Suprapubic skin (tissue), 4 donors: ENCODE results near the gene ALOXE3. TPM values are rescaled to one million over a fixed set of nuclear protein-coding genes. Genes with fewer than 3 reads are reported as not detected.

Source experiments
- DNase-seq, 2 donors: peaks; one replicate each; pipeline ENCODE4 v3.0.0-alpha.2; 2019; ENCODE audit warnings: low spot score in 2 of 2
- H3K27ac ChIP-seq: fragments of 200-600 bp; sonication (generic); one replicate; pipeline ENCODE4 v1.5.1; 2019
- H3K27me3 ChIP-seq: fragments of 200-600 bp; sonication (generic); one replicate; pipeline ENCODE4 v1.5.1; 2019
- H3K36me3 ChIP-seq: fragments of 200-600 bp; sonication (generic); one replicate; pipeline ENCODE4 v1.5.1; 2019
- H3K4me1 ChIP-seq: fragments of 200-600 bp; sonication (generic); one replicate; pipeline ENCODE4 v1.5.1; 2019
- H3K4me3 ChIP-seq: fragments of 200-600 bp; sonication (generic); one replicate; pipeline ENCODE4 v1.5.1; 2019; ENCODE audit warnings: mild to moderate bottlenecking
- H3K9me3 ChIP-seq: fragments of 200-600 bp; sonication (generic); one replicate; pipeline ENCODE4 v1.5.1; 2019
- CTCF ChIP-seq, 2 donors: fragments of 200-600 bp in 1 of 2; fragments of 450-650 bp in 1 of 2; sonication (generic) in 1 of 2; IDR thresholded peaks; one replicate each; pipeline ENCODE4 v1.5.1; 2016 to 2019; ENCODE audit warnings: antibody characterized with exemption in 2 of 2, mild to moderate bottlenecking in 1 of 2, moderate library complexity in 1 of 2
- EP300 ChIP-seq: sonication (generic); formaldehyde crosslinking; IDR thresholded peaks from one replicate; pipeline ENCODE4 v1.6.1; 2017; ENCODE audit warnings: antibody characterized with exemption
- POLR2A ChIP-seq, 2 donors: fragments of 450-650 bp; IDR thresholded peaks; one replicate each; pipeline ENCODE4 v1.6.1; 2017; ENCODE audit warnings: antibody characterized with exemption in 2 of 2, mild to moderate bottlenecking in 2 of 2, moderate library complexity in 2 of 2
- POLR2AphosphoS5 ChIP-seq, 3 donors: sonication (generic); formaldehyde crosslinking; IDR thresholded peaks; one replicate each; pipeline ENCODE4 v1.6.1; 2017; ENCODE audit warnings: antibody characterized with exemption in 3 of 3
- WGBS: methylation state at CpG from one replicate; pipeline ENCODE4 v1.1.5; 2018; 5-methylcytosine and 5-hydroxymethylcytosine counted together
- total RNA-seq, 4 donors: library from RNA; depleted of rRNA; stranded (reverse); fragments of >200 nt; gene quantifications; one replicate each; pipeline ENCODE4 v1.1.0, GENCODE V29; 2016

Gene ALOXE3
- total RNA-seq, 4 donors from 2014 or later, result 44.5 to 95.3 (median 69.9) TPM

DNA sequence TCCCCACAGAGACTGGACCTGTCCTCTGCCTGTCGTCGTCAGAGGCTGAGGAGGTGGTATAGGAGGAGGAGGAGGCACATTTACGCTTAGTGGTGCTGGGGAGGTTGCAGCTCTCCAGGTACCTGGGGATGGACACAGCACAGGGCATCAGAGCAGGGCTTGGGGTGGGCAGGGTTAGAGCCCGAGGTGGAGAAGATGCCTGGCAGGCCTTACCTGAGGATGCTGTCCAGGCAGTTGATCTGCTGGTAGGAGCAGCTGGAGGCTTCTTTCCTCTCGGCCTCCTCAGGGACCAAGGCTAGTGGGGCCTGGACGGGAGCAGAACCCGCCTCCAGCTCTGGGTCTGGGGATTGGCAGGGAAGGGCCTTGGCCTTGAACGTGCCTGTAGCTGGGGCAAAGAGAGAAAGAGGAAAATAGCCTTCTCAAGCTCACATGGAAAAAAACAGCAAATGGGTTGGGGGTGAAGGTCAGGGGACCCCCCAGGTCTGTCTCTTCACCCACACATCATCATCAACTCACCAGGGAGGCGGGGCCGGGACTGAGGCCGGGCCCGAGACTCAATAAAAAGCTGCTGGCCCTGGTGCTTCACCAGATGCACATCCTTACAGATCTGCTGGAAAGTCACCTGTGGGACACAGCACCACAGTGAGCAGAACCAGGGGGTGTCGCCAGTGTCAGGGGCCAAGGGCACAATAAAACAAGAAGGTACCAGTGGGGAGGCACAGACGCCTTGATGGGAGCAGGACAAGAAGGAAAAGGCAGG, 28.2 kb upstream of the ALOXE3 start:
- Histone ChIP-seq H3K4me1 (peaks cover 44% of the 10 kb centered on the region), H3K4me3 (no peak overlapping the region), H3K9me3 (no peaks in the 10 kb centered on the region), H3K27ac (no peak overlapping the region), H3K36me3 (peaks cover 97% of the 10 kb centered on the region), H3K27me3 (no peaks in the 10 kb centered on the region)
- no peak for TF ChIP-seq POLR2AphosphoS5 (IDR thresholded peaks at IDR 0.05)
- TF ChIP-seq POLR2A (IDR thresholded peaks at IDR 0.05), result no peak
- TF ChIP-seq CTCF (IDR thresholded peaks at IDR 0.05), result no peak
- TF ChIP-seq EP300, result no peak
- WGBS, result 91% methylated on average over 14 of the region's 14 CpGs
- peak in 1 of 2 donors; percentile 67 for DNase-seq

GRCh38 chr17:8145811-8146210, 27.5 kb upstream of the ALOXE3 start:
- no peak overlapping the region for H3K4me3 ChIP-seq
- TF ChIP-seq CTCF (IDR thresholded peaks at IDR 0.05), result no peak
- no peak for TF ChIP-seq POLR2A (IDR thresholded peaks at IDR 0.05)
- TF ChIP-seq EP300, result no peak
- no peak for TF ChIP-seq POLR2AphosphoS5 (IDR thresholded peaks at IDR 0.05)
- no peaks in the 10 kb centered on the region for H3K27me3 ChIP-seq
- no peaks in the 10 kb centered on the region for H3K9me3 ChIP-seq
- peaks cover 39% of the 10 kb centered on the region for H3K4me1 ChIP-seq
- WGBS, result 90% methylated on average over 9 of the region's 12 CpGs
- peak in 1 of 2 donors; percentile 67 for DNase-seq
- H3K27ac ChIP-seq, result no peak overlapping the region
- H3K36me3 ChIP-seq, result peaks cover 100% of the 10 kb centered on the region

GRCh38 chr17:8144401-8145231, 26.3 kb upstream of the ALOXE3 start:
- Histone ChIP-seq H3K4me1 (peaks cover 37% of the 10 kb centered on the region), H3K9me3 (no peaks in the 10 kb centered on the region), H3K27me3 (no peaks in the 10 kb centered on the region), H3K4me3 (no peak overlapping the region), H3K36me3 (peaks cover 100% of the 10 kb centered on the region), H3K27ac (no peak overlapping the region)
- TF ChIP-seq POLR2AphosphoS5 (IDR thresholded peaks at IDR 0.05) (no peak), POLR2A (IDR thresholded peaks at IDR 0.05) (no peak), EP300 (no peak), CTCF (IDR thresholded peaks at IDR 0.05) (no peak)
- DNase-seq, result peak in 1 of 2 donors; percentile 63
- WGBS, result 71% methylated on average over 6 of the region's 15 CpGs

GRCh38 chr17:8143581-8144400, 25.5 kb upstream of the ALOXE3 start:
- H3K27me3 ChIP-seq, result no peaks in the 10 kb centered on the region
- no peak overlapping the region for H3K27ac ChIP-seq
- H3K9me3 ChIP-seq, result no peaks in the 10 kb centered on the region
- no peak overlapping the region for H3K4me3 ChIP-seq
- H3K4me1 ChIP-seq, result peaks cover 39% of the 10 kb centered on the region
- TF ChIP-seq EP300 (no peak), POLR2A (IDR thresholded peaks at IDR 0.05) (no peak), POLR2AphosphoS5 (IDR thresholded peaks at IDR 0.05) (no peak), CTCF (IDR thresholded peaks at IDR 0.05) (no peak)
- WGBS, result 89% methylated on average over 21 of the region's 22 CpGs
- peak in 1 of 2 donors; percentile 79 for DNase-seq
- peaks cover 94% of the 10 kb centered on the region for H3K36me3 ChIP-seq
